ENCODE data around the gene HSPA1A.

HSPA1A gene

DNA sequence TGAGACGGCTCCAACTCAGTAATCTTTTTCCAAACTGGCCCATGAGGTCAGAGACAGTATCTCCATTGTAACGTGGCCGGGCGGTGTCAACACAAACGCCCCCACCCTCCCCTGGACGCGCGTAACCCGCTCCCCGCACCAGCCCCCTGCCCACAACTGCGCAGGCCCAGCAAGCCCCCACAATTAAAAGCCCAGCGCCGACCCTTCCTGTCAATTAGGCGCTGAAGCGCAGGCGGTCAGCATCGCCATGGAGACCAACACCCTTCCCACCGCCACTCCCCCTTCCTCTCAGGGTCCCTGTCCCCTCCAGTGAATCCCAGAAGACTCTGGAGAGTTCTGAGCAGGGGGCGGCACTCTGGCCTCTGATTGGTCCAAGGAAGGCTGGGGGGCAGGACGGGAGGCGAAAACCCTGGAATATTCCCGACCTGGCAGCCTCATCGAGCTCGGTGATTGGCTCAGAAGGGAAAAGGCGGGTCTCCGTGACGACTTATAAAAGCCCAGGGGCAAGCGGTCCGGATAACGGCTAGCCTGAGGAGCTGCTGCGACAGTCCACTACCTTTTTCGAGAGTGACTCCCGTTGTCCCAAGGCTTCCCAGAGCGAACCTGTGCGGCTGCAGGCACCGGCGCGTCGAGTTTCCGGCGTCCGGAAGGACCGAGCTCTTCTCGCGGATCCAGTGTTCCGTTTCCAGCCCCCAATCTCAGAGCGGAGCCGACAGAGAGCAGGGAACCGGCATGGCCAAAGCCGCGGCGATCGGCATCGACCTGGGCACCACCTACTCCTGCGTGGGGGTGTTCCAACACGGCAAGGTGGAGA, at the start of gene HSPA1A, which contains the start of gene HSPA1L:
TSS of gene HSPA1A (plus strand) at position 519 of the 814 bp plus-strand sequence. CDS start at position 733, 214 bp downstream.
TSS of gene HSPA1L (minus strand) at position 259 of the 814 bp plus-strand sequence. CDS start 3,311 bp downstream, outside the sequence.
- DNase-seq, result peak; percentile 89

- no peak for DNase-seq
These were observed 49.8 kb upstream of the HSPA1A start for GRCh38 chr6:31765559-31765909.

- DNase-seq, result no peak
These were observed 49.2 kb upstream of the HSPA1A start for GRCh38 chr6:31765910-31766794.

- DNase-seq, result no peak
These were observed 48.2 kb upstream of the HSPA1A start for GRCh38 chr6:31767096-31767645.

GRCh38 chr6:31768363-31769257, 46.7 kb upstream of the HSPA1A start:
- DNase-seq, result no peak

- DNase-seq, result peak; percentile 85
These were observed 45.5 kb upstream of the HSPA1A start for GRCh38 chr6:31769684-31770371.

DNA sequence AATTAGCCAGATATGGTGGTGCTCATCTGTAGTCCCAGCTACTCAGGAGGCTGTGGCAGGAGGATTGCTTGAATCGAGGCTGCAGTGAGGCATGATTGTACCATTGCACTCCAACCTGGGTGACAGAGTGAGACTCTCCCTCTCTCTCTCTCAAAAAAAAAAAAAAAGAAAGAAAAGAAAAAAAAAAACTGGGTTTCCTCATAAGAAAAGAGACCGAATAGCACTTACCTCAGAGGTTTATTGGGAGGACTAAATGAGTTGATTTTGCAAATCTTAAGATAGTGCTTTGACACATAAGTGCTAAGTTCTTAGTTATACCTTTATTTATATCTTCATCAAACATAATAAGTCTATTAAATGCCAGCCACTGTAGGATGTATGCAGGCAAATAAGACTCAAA, 44.5 kb upstream of the HSPA1A start:
- no peak for DNase-seq

GRCh38 chr6:31771992-31772358, 43.4 kb upstream of the HSPA1A start:
- DNase-seq, result no peak

- DNase-seq, result no peak
These were observed 40.2 kb upstream of the HSPA1A start for GRCh38 chr6:31775184-31775583.

DNA sequence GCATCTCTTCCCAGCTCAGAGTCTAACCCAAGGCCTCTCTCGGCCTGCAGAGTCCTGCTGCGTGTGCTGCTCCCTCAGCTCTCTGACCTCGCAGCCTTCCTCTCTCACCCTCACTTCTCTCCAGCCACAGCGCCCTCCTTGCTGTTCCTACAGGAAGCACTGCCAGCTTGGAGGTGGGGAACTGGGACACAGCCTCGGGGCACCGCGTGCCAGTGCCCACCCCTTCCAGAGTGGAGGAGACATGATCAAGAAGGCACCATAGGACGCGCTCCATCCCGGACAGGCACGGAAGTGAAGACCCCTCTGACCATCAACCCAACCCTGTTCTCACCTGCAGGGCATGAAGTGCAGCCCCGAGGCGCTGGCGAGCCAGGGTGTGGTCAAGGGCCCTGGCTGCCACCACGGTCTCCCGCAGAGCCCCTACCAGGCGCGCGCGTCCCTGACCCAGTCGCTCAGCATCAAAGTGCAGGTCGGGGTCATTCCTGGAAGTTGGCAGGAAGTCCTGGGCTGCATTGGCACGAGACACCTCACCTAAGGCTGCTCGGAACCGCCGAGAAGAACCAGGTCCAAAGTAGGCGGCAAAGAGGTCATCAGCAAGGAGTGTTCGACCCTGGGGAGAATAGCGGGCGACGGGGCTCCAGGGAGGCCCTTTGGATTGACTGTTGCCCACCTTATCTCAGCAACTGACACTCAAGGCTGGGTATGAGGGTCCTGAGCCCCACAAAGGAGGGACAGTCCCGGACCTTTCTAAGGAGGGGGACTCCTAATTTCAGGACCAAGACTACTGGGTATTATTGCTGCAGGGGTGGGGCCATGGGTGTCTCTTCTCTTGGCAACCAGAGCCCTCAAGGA, 39.5 kb upstream of the HSPA1A start:
- no peak for DNase-seq

DNA sequence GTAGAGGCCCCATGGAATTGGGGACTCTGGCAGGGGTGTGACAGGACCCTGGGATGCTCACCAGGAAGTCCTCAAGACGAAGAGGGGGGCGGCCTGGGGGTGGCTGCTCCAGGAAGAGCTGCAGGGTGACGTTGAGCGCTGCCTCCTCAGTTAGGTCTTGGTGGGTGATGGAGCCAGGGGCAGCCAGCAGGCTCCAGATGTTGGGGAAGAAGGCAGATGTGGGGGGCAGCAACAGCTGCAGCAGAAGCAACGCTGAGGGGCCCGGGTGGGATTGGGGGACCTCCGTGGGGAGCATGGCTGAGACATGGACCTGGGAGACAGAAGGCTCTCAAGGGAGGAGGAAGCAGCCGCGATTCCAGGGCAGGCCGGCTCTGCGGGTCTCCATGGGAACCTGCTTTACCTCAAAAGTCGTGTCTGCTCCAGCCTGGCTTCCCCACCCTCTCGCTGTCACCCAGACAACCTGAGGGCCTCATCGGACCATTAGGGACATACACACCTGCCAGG, 38.8 kb upstream of the HSPA1A start:
- no peak for DNase-seq

DNA sequence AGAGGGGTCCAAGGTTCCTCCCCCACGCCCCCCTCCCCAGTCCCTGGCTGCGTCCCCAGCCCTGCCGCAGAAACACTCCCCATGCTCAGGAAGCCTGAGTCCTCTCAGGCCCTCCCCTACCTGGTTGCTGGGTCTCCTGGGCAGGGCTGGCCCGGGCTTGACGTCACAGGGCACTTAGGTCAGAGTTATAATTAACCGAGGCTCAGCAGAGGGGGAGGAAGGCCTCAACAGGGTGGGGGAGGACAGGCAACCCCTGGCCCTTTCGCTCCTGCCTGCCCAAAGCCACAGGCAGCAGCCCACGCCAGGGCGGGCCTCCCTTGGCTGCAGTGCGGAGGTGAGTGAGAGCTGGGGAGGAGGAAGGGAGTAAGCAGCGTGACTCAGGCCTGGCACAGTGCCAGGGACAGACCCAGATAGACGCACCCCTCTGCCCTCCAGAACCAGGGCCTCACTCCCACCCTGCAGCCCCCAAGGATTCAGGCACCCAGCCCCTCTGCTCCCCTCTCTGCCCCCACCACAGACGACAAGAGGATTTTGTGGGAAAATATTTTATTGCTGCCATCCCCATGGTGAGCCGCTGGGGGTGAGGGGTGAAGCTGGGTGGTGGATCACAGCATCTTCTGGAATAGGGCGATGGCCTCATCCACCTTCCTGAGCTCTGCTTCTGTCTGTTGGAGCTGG, 38.2 kb upstream of the HSPA1A start, which contains the start of gene VWA7:
TSS of gene VWA7 (minus strand) at position 340 of the 678 bp plus-strand sequence. CDS start 549 bp downstream, outside the sequence.
- DNase-seq, result peak; percentile 75

- no peak for DNase-seq
These were observed 37.7 kb upstream of the HSPA1A start for GRCh38 chr6:31777667-31778050.

DNA sequence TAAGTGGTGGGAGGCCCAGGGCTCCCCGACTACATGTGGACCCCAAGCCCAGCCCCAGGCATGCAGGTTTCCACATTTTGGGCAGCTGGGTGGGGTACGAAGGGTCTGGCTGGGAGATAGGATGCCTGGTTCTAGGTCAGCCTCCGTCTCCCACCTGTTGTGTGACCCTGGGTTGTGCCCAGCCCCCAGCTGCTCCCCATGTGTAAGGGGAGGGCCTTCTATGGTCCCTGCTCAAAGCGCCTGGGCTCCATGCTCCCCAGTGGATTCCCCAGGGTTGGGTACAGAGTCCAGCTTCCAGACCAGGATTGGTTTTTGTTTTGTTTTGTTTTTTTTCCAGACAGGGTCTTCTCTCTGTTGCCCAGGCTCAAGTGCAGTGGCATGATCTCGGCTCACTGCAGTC, 37.1 kb upstream of the HSPA1A start:
- no peak for DNase-seq

DNA sequence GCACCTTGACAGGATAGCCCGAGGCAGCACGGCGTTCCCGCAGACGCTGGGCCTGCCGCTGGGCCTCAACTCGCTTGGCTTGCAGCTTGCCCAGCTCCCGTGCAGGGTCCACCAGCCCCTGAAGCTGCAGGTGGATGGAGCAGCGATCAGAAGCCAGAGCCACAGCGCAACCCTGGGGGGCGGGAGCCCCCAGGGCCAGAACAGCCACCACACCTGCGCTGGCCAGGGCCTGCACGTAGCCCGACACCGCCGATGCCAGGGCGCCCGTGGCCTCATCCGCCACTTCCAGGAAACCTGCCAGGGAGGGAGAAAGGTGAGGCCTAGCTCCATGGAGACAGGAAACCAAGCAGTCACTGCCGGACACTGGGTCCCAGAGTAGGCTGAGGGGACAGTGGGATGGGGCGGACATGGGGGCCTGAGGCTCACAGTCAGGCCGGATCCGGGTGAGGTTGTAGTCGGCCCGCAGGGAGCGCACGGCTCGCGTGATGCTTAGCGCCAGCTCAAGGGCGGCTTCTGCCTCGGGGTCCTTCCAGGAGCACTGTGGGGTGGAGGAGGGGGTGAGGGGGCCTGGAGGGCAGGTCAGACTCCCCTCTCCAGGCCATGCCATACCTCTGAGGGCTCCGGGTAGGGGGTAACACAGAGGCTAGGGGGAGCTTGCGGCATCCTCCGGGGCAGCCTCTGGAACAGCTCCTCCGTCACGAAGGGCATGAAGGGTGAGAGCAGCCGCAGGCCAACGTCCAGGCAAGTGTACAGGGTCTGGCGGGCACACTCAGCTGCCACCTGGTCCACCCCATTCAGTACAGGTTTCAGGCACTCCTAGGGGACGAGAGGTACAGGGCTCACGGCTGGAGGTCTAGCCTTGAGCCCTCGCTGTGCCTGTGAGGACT, 36.1 kb upstream of the HSPA1A start:
- no peak for DNase-seq

DNA sequence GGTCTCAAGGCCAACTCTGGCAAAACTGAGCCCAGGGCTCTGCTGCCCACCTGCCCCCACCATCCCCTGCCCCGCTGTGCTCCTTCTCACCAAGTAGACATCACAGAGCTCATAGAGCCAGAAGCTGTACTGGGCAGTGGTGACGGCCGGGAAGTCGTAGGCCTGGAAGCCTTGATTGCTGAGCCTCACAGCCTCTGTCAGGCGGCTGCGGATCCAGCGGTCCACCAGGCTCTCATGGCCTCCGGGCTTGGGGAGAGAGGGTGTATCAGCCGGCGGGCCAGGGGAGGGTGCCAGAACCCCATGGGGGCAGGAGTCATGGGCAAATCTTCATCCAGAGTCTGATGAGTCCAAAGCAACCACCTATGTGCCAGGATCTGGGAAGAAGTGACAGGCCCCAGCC, 35.4 kb upstream of the HSPA1A start:
- no peak for DNase-seq

GRCh38 chr6:31780507-31781243, 34.7 kb upstream of the HSPA1A start:
- DNase-seq, result no peak
